GM19397 (cell line): ENCODE results near the gene CYFIP2.
"Not testable (repeated sequence)": the region's sequence is repeated elsewhere in the genome, so short reads cannot be mapped to it uniquely, and the experiment has no call there.

Source experiments
- ATAC-seq: cut with Tn5 transposase; IDR thresholded peaks from one replicate; pipeline ENCODE4 v1.9.1; 2021; ENCODE audit warnings: mild to moderate bottlenecking, moderate library complexity; ENCODE audit not compliant: unreplicated experiment

The CYFIP2 gene

DNA sequence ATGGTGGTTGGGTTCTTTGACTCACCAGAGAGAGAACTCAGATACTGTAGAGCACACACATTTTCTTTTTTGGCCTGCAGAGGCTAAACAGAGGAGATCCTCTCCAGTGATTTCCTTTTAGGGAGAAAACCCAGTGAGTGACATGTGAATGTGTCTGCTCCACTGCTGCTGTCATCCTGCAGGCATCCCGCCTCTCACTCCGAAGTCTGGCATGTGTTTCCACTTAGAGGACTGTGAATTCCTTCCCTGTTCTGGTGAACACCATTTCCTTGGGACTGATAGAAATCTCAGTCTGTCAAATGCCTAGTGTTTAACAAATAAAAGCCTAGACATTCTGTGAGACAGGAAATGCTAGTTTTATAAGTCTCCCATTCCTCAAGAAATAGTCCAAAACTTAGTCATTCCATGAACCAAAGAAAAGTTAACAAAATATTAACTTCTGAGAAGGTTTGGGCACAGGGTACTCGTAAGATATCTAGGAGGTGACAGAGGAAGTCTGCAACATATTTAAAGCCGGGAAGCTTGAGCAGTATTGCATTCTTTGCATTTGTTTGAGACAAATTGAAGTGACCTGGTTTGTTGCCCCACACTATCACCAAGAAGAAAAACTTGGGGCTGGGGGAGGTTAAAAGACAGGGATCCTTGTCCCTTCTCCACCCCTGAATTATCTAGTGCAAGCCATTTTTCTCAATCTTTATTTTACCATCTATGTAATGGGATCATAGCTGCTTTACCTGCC is 119.2 kb downstream of the CYFIP2 start:
- no peak for ATAC-seq

DNA sequence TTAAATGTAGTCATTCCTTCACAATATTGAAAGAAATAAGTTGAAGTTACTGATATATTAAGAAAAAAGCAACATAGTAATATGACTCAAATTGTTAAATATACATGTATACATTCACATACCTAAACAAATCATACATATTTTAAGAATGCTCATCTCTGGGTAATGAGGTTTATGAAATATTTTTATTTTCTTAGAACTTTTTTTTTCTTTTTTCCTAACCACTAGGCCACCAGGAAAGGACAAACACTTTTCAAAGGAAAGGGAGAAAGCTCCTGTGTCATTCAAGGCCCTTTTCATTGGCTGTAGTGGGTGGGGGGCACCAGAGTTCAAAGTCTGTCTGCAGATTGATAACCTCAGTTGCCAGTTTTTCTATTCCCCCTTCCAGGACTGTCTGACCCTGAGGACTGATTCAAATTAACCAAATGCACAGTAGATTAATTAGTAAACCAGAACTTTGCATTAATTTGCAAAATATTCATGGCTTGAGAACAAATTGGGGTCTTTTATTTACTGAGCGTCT is 121.2 kb downstream of the CYFIP2 start:
- ATAC-seq: no peak

DNA sequence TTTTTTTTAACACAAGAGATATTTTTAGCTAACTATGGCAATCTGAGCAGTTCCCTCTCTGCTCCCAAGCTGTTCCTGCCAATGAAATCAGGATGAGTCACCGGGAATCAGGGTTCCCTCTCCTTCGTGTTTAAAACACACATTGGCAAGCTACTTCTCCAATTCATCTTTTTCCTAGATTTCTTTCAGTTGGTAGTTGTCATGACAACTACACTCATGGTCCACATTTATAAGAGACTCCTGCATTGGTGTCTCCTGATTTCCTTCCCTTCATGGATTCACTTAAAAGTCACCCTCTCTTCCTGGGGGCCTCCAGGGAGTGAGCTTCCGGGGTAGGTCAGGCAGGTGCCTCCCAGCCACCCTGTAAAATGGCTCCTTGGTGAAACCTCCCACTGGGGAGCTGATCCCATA is 121.8 kb downstream of the CYFIP2 start:
- no peak for ATAC-seq

DNA sequence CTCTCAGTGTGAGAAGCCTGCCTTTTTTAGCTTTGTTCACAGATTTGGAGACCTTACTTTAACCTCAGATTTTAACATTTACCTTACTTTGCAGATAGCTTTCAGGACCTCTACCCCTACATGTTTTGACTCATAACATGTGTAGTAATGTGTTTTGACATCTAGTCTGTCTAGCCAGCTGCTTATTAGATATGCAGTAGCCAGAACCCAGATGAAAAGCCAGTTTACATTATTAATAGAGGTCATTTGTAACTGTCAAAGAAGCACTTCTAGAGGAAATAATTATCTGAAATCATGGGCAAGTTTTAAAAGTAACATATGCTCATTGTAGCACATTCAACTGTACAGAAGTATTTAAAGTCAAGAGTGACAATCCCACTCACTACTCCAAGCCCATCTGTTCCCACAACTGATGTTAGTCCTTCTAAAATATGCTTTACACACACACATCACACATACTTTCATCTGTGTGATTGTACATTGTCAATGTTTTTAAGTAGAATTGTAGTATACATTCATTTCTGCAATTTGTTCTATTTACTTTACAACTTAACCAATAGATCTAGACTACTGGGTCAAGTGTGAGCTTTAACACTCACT is 122.3 kb downstream of the CYFIP2 start:
- no peak for ATAC-seq

DNA sequence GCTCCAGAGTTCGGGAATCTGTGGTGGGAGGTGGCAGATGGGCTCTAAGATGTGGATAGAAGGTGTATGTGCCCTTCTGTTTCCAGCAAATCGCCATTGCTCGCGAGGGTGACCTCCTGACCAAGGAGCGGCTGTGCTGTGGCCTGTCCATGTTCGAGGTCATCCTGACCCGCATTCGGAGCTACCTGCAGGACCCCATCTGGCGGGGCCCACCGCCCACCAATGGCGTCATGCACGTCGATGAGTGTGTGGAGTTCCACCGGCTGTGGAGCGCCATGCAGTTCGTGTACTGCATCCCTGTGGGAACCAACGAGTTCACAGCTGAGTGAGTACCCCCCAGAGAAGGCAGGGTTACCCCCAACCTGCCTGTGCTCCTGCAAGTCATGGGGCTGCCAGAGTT is 123.2 kb downstream of the CYFIP2 start:
- ATAC-seq: no peak

DNA sequence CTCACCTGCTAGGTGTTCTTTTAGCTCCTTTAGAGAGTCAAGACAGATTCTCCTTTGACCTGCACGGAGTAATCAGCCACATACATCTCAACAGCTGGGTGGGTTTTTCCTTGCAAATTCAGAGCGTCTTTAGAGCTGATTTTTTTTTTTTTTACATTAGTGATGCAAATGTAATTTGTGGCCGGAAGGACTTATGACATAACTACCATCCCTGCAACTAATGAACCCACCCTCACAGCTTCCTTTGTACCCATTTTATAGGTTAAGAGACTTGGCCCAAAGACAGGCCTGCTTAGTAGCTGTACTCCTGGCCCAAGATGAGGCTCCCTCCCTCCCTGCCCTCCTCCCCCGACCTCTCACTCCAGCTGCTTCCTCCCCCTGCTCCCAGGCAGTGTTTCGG is 124.2 kb downstream of the CYFIP2 start:
- ATAC-seq: no peak

DNA sequence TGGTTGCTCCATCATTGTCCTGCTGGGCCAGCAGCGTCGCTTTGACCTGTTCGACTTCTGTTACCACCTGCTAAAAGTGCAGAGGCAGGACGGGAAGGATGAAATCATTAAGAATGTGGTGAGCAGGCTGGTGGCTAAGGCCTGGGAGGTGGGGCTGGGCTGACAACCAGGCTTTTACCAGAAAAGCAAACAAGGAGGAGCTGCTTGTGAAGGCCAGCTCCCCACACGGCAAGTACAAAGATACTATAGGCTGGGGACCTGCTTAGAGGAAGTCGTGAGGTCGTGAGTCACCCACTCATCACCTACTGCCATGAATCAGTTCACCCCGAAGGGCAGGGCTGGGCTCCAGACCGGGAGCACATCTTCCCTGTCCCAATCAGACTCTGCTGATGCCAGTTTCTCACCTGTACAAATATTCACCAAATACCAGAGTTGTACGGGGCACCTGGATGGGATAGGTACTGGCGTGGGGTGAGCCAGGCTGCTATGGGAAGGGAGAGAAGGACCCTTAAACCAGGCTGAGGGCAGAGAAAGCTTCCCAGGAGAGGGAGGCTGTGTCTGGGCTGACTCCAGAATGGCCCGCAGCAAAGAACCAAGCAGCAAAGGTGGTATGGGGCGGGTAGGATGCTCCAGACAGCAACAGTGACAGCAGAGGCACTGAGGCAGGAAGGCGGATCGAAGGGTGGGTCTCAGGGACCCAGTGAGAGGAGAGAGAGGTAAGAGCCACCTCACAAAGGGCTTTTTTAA is 124.8 kb downstream of the CYFIP2 start:
- ATAC-seq: no peak

DNA sequence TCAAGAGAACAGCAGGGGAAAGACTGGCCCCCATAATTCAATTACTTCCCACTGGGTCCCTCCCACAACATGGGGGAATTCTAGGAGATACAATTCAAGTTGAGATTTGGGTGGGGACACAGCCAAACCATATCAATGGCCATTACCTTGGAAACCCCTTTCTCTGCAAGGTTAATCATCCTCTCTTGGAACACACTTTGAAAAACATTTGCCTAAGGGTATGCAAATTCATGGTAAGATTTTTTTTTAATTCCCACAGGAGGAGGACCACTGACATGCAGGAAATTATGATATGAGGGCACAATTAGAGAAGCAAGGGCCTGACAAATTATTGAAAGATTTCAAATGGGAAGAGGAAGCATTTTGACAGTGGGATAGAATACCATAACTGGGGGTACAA is 132.4 kb downstream of the CYFIP2 start:
- no peak for ATAC-seq

DNA sequence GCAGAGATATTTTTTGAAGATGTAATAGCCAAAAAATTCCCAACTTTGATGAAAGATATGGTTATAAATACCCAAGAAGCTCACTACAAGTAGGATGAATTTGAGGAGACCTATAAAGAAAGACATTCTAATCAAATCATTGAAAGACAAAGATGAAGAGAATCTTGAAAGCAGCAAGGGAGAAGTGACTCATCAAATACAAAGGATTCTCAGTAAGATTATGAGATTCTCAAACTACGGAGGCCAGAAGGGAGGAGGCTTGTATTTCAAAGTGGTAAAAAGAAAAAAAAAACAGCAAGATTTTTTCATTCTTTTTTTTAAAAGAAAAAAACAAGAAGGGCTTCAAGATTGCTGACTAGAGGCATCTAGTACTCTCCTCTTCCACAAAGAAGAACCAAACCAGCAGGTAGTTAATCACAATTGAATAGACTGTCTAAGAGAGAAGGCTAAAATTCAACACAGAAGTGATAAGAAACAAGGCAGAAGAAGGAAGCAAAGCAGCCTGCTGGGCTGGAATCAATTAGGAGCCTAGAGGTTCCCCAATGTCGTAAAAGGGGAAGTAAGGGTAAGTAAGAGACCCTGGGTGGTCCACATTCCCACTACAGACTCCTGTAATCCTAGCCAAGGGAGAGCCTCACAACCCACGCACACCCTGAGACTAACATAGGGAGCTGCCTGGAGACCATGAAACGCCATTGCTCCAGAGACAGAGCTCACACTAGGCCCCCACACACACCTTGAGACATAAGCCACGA is 135.0 kb downstream of the CYFIP2 start:
- ATAC-seq: no peak

DNA sequence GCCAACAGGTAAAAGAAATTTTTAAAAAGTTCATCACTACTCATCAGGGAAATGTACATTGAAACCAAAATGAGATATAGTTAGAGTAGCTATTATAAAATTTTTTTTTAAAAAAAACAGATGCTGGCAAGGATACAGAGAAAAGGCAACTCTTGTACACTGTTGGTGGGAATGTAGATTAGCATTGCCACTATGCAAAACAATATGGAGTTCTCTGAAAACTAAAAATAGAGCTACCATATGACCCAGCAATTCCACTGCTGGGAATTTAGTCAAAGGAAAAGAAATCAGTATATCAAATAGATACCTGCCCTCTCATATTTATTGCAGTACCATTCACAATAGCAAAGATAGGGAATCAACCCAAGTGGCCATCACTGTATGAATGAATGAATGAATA is 149.9 kb downstream of the CYFIP2 start:
- no peak for ATAC-seq

DNA sequence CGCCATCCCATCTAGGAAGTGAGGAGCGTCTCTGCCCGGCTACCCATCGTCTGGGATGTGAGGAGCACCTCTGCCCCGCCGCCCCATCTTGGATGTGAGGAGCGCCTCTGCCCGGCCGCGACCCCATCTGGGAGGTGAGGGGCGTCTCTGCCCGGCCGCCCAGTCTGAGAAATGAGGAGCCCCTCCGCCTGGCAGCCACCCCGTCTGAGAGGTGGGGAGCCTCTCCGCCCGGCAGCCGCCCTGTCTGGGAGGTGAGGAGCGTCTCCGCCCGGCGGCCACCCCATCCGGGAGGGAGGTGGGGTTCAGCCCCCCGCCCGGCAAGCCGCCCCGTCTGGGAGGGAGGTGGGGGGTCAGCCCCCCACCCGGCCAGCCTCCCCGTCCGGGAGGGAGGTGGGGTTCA is 153.6 kb downstream of the CYFIP2 start:
- ATAC-seq: not testable (repeated sequence)

DNA sequence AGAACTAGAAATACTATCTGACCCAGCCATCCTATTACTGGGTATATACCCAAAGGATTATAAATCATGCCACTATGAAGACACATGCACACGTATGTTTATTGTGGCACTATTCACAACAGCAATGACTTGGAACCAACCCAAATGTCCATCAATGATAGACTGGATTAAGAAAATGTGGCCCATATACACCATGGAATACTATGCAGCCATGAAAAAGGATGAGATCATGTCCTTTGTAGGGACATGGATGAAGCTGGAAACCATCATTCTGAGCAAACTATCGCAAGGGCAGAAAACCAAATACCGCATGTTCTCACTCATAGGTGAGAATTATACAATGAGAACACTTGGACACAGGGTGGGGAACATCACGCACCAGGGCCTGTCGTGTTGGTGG is 164.0 kb downstream of the CYFIP2 start:
- ATAC-seq: not testable (repeated sequence)

DNA sequence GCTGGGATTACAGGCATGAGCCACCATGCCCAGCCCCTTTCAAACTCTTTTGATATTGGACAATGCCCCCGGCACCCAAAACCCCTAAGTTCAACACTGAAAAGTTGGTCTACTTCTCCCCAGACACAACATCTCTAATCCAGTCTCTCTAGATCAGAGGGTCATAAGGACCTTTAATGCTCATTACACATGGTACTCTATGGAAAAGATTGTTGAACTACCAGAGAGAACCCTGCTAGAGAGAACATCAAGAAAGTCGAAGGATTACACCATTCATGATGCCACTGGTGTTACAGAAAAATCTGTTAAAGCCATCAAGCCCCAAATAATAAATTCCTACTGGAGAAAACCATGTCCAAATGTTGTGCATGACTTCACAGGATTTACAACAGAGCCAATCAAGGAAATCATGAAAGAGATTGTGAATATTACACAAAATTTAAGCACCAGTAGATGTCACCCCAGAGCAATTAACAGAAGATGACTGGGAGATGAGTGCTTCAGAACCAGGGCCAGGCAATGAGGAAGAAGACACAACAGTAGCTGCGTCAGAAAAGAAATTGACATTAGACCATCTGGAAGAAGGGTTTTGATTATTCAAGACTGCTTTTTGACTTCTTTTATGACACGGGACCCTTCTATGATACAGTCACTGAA is 165.7 kb downstream of the CYFIP2 start:
- no peak for ATAC-seq

DNA sequence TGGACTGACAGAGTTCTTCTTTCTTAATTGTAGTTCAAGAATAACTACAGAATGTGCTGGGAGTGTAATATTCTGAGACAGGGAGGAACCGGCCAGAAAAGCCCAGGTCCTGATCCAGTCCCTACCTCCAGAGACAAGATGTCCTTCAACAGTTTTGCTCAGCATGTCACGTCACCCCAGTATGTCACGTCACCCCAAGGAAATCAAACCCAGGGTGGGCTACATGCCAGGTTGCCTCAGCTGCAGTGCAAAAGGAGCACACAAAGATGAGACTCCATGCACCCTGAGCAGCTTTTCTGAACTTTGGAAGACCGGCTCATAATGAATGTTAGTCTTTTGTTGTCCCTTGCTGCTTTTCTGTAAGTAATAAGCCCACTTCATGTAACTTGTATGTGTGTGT is 168.2 kb downstream of the CYFIP2 start:
- ATAC-seq: no peak

DNA sequence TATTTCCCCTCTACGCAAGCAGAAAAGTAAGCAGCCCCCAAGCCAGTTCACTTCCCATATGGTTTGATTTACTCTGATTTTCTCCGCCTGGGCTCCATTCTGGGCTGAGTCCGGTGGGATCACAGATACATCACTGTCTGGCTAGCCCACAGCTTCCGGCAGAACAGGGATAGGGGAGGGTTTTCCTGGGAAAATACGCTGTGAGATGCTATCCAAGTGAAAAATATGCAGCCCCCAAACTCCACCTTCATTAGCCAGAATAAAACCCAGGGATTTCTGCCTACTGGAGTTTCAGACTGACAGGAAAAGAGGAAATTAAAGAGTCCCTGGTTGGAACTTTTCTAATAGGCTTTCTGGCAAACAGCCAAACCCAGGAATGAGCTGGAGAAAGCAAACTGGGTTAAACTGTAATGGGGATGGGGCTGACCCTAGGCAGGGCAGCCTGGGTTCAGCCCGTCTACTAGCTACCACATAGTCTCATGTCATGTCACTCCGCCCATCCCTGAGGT is 177.2 kb downstream of the CYFIP2 start:
- no peak for ATAC-seq

DNA sequence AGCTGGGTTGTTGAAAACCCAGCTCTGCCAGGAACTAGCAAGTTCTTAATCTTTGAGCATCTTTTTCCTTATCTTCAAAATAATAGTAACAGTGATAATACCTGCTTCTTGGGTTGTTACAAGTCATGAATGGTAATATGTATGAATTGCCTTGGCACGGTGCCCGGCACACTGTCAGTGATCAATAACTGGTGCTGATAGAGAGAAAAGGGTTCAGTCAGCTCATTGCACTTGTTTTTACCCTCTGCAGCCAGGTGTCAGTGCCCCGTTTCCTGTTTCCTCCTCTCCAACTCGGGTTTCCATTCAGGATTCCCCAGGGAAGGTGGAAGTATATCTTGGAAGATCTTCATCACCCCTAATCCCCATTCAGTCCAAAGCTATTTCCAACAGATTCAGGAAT is 178.3 kb downstream of the CYFIP2 start:
- ATAC-seq: no peak
